Measurements from ENCODE around the gene CXXC5. TPM values are rescaled to one million over a fixed set of nuclear protein-coding genes. Genes with fewer than 3 reads are reported as not detected.

Gene CXXC5
- total and polyA plus RNA-seq, 2 experiments from 2014 or later, result 90.9 to 106 TPM

GRCh38 chr5:139710319-139711066 is 62.3 kb downstream of the CXXC5 start:
- Histone ChIP-seq H3K4me3 (peak overlapping the region; percentile 85), H3K9me3 (ENCODE audit: low read depth) (no peaks in the 10 kb centered on the region), H3K36me3 (replicated peaks; ENCODE audit: insufficient read depth, low read depth) (no peaks in the 10 kb centered on the region), H4K20me1 (ENCODE audit: insufficient read depth, poor library complexity, severe bottlenecking) (no peaks in the 10 kb centered on the region), H3K4me1 (ENCODE audit: insufficient read depth) (peaks cover 42% of the 10 kb centered on the region), H3K79me2 (no peaks in the 10 kb centered on the region), H3K27ac (peak overlapping the region; percentile 25), H3K9me2 (replicated peaks; ENCODE audit: insufficient read depth) (no peaks in the 10 kb centered on the region), H2AFZ (peak overlapping the region; percentile 41), H3K4me2 (peak overlapping the region; percentile 100), H3K27me3 (peaks cover 5% of the 10 kb centered on the region)
- peak; percentile 91 for DNase-seq (ENCODE audit: low spot score)
- no peak for TF ChIP-seq EZH2phosphoT487 (IDR thresholded peaks at IDR 0.05; ENCODE audit: low read depth, severe bottlenecking, unreplicated experiment)
- no peak for TF ChIP-seq EZH2 (IDR thresholded peaks at IDR 0.05; ENCODE audit: borderline replicate concordance)
- TF ChIP-seq, protein P1, sequence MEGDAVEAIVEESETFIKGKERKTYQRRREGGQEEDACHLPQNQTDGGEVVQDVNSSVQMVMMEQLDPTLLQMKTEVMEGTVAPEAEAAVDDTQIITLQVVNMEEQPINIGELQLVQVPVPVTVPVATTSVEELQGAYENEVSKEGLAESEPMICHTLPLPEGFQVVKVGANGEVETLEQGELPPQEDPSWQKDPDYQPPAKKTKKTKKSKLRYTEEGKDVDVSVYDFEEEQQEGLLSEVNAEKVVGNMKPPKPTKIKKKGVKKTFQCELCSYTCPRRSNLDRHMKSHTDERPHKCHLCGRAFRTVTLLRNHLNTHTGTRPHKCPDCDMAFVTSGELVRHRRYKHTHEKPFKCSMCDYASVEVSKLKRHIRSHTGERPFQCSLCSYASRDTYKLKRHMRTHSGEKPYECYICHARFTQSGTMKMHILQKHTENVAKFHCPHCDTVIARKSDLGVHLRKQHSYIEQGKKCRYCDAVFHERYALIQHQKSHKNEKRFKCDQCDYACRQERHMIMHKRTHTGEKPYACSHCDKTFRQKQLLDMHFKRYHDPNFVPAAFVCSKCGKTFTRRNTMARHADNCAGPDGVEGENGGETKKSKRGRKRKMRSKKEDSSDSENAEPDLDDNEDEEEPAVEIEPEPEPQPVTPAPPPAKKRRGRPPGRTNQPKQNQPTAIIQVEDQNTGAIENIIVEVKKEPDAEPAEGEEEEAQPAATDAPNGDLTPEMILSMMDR (IDR thresholded peaks at IDR 0.05; ENCODE audit: poor library complexity), result no peak
- WGBS (ENCODE audit: low lambda C conversion rate, missing lambda C conversion rate), result 10% methylated on average over 56 of the region's 60 CpGs

DNA sequence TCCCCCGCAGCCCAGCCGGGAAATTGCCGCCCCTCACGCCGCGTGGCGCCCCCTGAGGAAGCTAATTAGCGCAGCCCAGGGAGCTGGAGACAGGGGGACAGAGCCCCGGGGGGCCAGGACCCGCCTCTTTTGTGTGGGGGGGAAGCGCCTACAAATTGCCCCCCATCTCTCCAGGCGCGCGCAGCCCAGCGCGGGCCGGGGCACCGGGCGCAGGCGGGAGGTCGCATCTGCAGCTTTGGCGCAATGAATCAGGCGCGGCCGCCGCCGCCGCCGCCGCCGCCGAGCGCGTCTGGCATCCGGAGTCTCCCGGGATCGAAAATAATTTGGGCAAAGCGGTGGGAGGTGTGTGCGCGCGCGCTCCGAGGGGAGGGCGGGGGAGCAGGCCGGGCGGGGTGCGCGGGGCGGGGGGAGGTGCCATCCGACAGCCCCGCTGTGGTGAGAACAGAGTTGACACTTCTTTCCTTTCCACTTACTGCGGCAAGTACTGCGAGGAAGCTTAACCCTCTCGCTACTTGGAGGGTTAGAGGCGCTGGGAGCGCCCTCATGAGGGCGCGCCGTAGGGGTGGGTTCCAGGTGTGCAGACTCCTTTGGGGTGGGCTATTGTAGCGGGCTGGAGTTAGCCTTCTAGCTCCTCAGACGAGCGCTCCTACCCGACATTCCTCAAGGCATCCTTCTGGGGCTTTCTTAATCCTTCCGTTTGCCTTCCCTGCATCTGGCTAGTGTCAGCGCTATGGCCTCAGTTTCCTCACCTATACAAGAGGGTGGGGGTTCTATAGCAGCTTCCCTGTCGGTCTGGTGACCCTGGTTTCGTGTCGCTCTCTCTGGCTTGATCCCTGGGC is 63.1 kb downstream of the CXXC5 start:
- no peaks in the 10 kb centered on the region for H3K79me2 ChIP-seq
- no peaks in the 10 kb centered on the region for H3K9me2 ChIP-seq (replicated peaks; ENCODE audit: insufficient read depth)
- H3K4me2 ChIP-seq, result peak overlapping the region; percentile 100
- peaks cover 42% of the 10 kb centered on the region for H3K4me1 ChIP-seq (ENCODE audit: insufficient read depth)
- H3K9me3 ChIP-seq (ENCODE audit: low read depth), result no peaks in the 10 kb centered on the region
- DNase-seq (ENCODE audit: low spot score), result peak; percentile 55
- H4K20me1 ChIP-seq (ENCODE audit: insufficient read depth, poor library complexity, severe bottlenecking), result no peaks in the 10 kb centered on the region
- TF ChIP-seq, protein P1 (IDR thresholded peaks at IDR 0.05; ENCODE audit: poor library complexity), result peak; percentile 25
- TF ChIP-seq EZH2 (IDR thresholded peaks at IDR 0.05; ENCODE audit: borderline replicate concordance), result no peak
- H3K27me3 ChIP-seq, result peaks cover 5% of the 10 kb centered on the region
- peak overlapping the region; percentile 85 for H3K4me3 ChIP-seq
- peak overlapping the region; percentile 63 for H2AFZ ChIP-seq
- H3K27ac ChIP-seq, result no peak overlapping the region
- 4% methylated on average over 36 of the region's 68 CpGs for WGBS (ENCODE audit: low lambda C conversion rate, missing lambda C conversion rate)
- H3K36me3 ChIP-seq (replicated peaks; ENCODE audit: insufficient read depth, low read depth), result no peaks in the 10 kb centered on the region

- Histone ChIP-seq H3K79me2 (no peaks in the 10 kb centered on the region), H3K9me3 (ENCODE audit: low read depth) (no peaks in the 10 kb centered on the region), H2AFZ (peak overlapping the region; percentile 63), H4K20me1 (ENCODE audit: insufficient read depth, poor library complexity, severe bottlenecking) (no peaks in the 10 kb centered on the region), H3K4me1 (ENCODE audit: insufficient read depth) (peaks cover 42% of the 10 kb centered on the region), H3K27me3 (peaks cover 5% of the 10 kb centered on the region), H3K4me2 (peak overlapping the region; percentile 100), H3K9me2 (replicated peaks; ENCODE audit: insufficient read depth) (no peaks in the 10 kb centered on the region), H3K27ac (no peak overlapping the region), H3K36me3 (replicated peaks; ENCODE audit: insufficient read depth, low read depth) (no peaks in the 10 kb centered on the region), H3K4me3 (peak overlapping the region; percentile 85)
- WGBS (ENCODE audit: low lambda C conversion rate, missing lambda C conversion rate), result 13% methylated on average over 17 of the region's 19 CpGs
- DNase-seq (ENCODE audit: low spot score), result peak; percentile 28
- no peak for TF ChIP-seq EZH2 (IDR thresholded peaks at IDR 0.05; ENCODE audit: borderline replicate concordance)
- TF ChIP-seq EZH2phosphoT487 (IDR thresholded peaks at IDR 0.05; ENCODE audit: low read depth, severe bottlenecking, unreplicated experiment), result no peak
- TF ChIP-seq, protein P1 (IDR thresholded peaks at IDR 0.05; ENCODE audit: poor library complexity), result no peak
Observed at GRCh38 chr5:139711906-139712224, 63.7 kb downstream of the CXXC5 start.
